Spleen (tissue), 7 donors: ENCODE results near the gene TP53BP1.

Experiments used
- POLR2A ChIP-seq, 3 donors: fragments of 450-650 bp; IDR thresholded peaks; one replicate each; pipeline ENCODE4 v1.5.1; 2017; ENCODE audit warnings: antibody characterized with exemption in 3 of 3, mild to moderate bottlenecking in 1 of 3
- POLR2AphosphoS5 ChIP-seq, 3 donors: sonication (generic); formaldehyde crosslinking; IDR thresholded peaks; one replicate each; pipeline ENCODE4 v1.5.1; 2017; ENCODE audit warnings: antibody characterized with exemption in 3 of 3
- TF ChIP-seq, protein P1 (sequence below), 11 experiments: fragments of 200-600 bp in 7 of 11; fragments of 450-650 bp in 4 of 11; sonication (generic) in 4 of 11; IDR thresholded peaks in 8 of 11; conservative IDR thresholded peaks in 3 of 11; 1 replicate in 7 of 11; 2 replicates in 4 of 11; pipeline versions ENCODE4 v1.4.0 to v1.8.0; 2016 to 2021; ENCODE audit warnings: antibody characterized with exemption in 11 of 11, inconsistent platforms in 4 of 11, mild to moderate bottlenecking in 1 of 11
- donor health status: DM: no; HTN: no; CAD: no; lungs with moderate emphysema.
- donor health status: DM: no; HTN: no; CAD: no.
- donor health status: DM: no; HTN: no; CAD: no.

DNA sequence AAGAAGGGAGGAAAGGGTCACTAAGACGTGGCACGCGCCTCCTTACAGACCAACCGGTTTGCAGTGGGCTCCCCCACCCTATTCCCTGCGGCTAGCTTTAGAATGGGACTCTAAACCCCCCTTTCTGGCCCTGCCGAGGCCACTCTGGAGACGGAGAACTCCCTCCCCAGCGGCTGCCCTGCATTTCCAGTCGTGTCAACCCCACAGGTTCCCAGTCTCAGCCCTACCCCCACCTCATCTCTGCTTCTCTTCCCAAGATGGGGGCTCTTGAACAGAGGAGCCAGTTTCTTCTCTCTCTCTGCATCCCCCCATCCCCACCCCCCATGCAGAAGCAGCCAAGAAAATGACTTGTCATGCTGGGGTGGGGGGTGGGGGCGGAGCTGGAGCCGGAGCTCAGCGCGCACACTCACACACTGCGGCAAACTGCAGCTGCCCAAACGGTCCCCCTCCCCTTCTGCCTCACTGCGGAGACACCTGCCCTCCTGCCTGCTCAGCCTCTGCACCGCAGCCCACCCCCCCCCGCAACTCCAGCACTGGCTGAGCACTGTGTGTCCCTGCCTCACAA is 25.3 kb upstream of the TP53BP1 start:
- TF ChIP-seq POLR2A (IDR thresholded peaks at IDR 0.05) (no peak), POLR2AphosphoS5 (IDR thresholded peaks at IDR 0.05) (no peak)
- TF ChIP-seq, protein P1, sequence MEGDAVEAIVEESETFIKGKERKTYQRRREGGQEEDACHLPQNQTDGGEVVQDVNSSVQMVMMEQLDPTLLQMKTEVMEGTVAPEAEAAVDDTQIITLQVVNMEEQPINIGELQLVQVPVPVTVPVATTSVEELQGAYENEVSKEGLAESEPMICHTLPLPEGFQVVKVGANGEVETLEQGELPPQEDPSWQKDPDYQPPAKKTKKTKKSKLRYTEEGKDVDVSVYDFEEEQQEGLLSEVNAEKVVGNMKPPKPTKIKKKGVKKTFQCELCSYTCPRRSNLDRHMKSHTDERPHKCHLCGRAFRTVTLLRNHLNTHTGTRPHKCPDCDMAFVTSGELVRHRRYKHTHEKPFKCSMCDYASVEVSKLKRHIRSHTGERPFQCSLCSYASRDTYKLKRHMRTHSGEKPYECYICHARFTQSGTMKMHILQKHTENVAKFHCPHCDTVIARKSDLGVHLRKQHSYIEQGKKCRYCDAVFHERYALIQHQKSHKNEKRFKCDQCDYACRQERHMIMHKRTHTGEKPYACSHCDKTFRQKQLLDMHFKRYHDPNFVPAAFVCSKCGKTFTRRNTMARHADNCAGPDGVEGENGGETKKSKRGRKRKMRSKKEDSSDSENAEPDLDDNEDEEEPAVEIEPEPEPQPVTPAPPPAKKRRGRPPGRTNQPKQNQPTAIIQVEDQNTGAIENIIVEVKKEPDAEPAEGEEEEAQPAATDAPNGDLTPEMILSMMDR (IDR thresholded peaks at IDR 0.05 in 8 of 11, conservative IDR thresholded peaks at IDR 0.05 in 3 of 11) = no peak
